H1 (cell line): ENCODE data around the gene ZNF683. TPM values are rescaled to one million over a fixed set of nuclear protein-coding genes. Genes with fewer than 3 reads are reported as not detected.

ENCODE experiments used
- ASH2L ChIP-seq: fragments of 200-600, 300-600 bp; sonication (generic); IDR thresholded peaks from one replicate; pipeline ENCODE4 v1.7.1; 2017; ENCODE audit warnings: low read length
- BACH1 ChIP-seq: IDR thresholded peaks from 2 replicates; pipeline ENCODE4 v1.6.1; 2012; ENCODE audit warnings: low read length, improper control_type of control experiment
- CEBPB ChIP-seq: IDR thresholded peaks from 2 replicates; pipeline ENCODE4 v1.6.1; 2012; ENCODE audit warnings: low read depth, low read length
- GTF2F1 ChIP-seq: IDR thresholded peaks from 2 replicates; pipeline ENCODE4 v1.6.1; 2012; ENCODE audit warnings: low read depth, low read length, improper control_type of control experiment, borderline replicate concordance
- KDM1A ChIP-seq: fragments of 200-600, 300-600 bp; sonication (generic); IDR thresholded peaks from 2 replicates; pipeline ENCODE4 v1.7.1; 2016; ENCODE audit warnings: mild to moderate bottlenecking, low read length, borderline replicate concordance
- NRF1 ChIP-seq: IDR thresholded peaks from 2 replicates; pipeline ENCODE4 v1.6.1; 2011; ENCODE audit warnings: mild to moderate bottlenecking, low read depth, low read length, improper control_type of control experiment
- RXRA ChIP-seq: IDR thresholded peaks from 2 replicates; pipeline ENCODE4 v1.6.1; 2011; ENCODE audit warnings: low read depth, mild to moderate bottlenecking, low read length, moderate library complexity; ENCODE audit not compliant: insufficient read depth
- SIX5 ChIP-seq: IDR thresholded peaks from 2 replicates; pipeline ENCODE4 v1.6.1; 2011; ENCODE audit warnings: mild to moderate bottlenecking, low read depth, low read length
- TCF12 ChIP-seq: IDR thresholded peaks from 2 replicates; pipeline ENCODE4 v1.6.1; 2011; ENCODE audit warnings: low read depth, mild to moderate bottlenecking, low read length
- YY1 ChIP-seq: IDR thresholded peaks from 2 replicates; pipeline ENCODE4 v1.6.1; 2011; ENCODE audit warnings: low read depth, mild to moderate bottlenecking, low read length
- polyA plus RNA-seq, 7 experiments: library from polyadenylated mRNA; depleted of rRNA in 3 of 7; stranded (reverse) in 5 of 7; unstranded in 2 of 7; fragments of >200 nt in 5 of 7; fragments of 200-250 nt in 2 of 7; gene quantifications; 1 replicate in 5 of 7; 2 replicates in 1 of 7; 4 replicates in 1 of 7; pipeline versions ENCODE4 v1.2.1 to v1.2.3, GENCODE V29; 2011 to 2013; ENCODE audit warnings: missing spikeins in 2 of 7, mixed read lengths in 2 of 7
- total RNA-seq: library from RNA; stranded (reverse); fragmentation: NEBNext Ultra II Directional; extraction: Animal tissue kit (Norgen Biotek cat#: 25700); gene quantifications from 2 replicates; pipeline ENCODE4 v1.2.1, GENCODE V29; 2021
- TF ChIP-seq, protein P1 (sequence below): fragments of 300-600 bp; sonication (generic); IDR thresholded peaks from 2 replicates; pipeline ENCODE4 v1.7.1; 2012; ENCODE audit warnings: low read length, moderate library complexity, mild to moderate bottlenecking, inconsistent platforms; ENCODE audit not compliant: insufficient replicate concordance

The ZNF683 gene
- total and polyA plus RNA-seq, 2 of the 8 experiments (the other 6 are each of a cell fraction or from before 2014, with no cell fraction given): not detected

DNA sequence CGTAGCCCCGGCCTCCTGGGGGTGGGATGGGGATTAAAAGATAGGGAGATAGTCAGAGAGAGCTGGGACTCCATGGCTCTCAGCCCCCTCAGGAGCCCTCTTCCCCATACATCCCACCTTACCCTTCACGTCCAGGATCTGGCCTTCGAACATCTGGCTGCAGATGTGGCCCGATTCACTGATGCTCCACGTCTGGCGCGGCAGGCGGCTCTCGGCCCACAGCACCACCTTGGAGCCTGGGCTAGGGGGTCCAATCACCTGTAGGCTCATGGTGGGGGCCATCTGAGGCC, 50.6 kb downstream of the ZNF683 start (continued):
- TF ChIP-seq, protein P1, sequence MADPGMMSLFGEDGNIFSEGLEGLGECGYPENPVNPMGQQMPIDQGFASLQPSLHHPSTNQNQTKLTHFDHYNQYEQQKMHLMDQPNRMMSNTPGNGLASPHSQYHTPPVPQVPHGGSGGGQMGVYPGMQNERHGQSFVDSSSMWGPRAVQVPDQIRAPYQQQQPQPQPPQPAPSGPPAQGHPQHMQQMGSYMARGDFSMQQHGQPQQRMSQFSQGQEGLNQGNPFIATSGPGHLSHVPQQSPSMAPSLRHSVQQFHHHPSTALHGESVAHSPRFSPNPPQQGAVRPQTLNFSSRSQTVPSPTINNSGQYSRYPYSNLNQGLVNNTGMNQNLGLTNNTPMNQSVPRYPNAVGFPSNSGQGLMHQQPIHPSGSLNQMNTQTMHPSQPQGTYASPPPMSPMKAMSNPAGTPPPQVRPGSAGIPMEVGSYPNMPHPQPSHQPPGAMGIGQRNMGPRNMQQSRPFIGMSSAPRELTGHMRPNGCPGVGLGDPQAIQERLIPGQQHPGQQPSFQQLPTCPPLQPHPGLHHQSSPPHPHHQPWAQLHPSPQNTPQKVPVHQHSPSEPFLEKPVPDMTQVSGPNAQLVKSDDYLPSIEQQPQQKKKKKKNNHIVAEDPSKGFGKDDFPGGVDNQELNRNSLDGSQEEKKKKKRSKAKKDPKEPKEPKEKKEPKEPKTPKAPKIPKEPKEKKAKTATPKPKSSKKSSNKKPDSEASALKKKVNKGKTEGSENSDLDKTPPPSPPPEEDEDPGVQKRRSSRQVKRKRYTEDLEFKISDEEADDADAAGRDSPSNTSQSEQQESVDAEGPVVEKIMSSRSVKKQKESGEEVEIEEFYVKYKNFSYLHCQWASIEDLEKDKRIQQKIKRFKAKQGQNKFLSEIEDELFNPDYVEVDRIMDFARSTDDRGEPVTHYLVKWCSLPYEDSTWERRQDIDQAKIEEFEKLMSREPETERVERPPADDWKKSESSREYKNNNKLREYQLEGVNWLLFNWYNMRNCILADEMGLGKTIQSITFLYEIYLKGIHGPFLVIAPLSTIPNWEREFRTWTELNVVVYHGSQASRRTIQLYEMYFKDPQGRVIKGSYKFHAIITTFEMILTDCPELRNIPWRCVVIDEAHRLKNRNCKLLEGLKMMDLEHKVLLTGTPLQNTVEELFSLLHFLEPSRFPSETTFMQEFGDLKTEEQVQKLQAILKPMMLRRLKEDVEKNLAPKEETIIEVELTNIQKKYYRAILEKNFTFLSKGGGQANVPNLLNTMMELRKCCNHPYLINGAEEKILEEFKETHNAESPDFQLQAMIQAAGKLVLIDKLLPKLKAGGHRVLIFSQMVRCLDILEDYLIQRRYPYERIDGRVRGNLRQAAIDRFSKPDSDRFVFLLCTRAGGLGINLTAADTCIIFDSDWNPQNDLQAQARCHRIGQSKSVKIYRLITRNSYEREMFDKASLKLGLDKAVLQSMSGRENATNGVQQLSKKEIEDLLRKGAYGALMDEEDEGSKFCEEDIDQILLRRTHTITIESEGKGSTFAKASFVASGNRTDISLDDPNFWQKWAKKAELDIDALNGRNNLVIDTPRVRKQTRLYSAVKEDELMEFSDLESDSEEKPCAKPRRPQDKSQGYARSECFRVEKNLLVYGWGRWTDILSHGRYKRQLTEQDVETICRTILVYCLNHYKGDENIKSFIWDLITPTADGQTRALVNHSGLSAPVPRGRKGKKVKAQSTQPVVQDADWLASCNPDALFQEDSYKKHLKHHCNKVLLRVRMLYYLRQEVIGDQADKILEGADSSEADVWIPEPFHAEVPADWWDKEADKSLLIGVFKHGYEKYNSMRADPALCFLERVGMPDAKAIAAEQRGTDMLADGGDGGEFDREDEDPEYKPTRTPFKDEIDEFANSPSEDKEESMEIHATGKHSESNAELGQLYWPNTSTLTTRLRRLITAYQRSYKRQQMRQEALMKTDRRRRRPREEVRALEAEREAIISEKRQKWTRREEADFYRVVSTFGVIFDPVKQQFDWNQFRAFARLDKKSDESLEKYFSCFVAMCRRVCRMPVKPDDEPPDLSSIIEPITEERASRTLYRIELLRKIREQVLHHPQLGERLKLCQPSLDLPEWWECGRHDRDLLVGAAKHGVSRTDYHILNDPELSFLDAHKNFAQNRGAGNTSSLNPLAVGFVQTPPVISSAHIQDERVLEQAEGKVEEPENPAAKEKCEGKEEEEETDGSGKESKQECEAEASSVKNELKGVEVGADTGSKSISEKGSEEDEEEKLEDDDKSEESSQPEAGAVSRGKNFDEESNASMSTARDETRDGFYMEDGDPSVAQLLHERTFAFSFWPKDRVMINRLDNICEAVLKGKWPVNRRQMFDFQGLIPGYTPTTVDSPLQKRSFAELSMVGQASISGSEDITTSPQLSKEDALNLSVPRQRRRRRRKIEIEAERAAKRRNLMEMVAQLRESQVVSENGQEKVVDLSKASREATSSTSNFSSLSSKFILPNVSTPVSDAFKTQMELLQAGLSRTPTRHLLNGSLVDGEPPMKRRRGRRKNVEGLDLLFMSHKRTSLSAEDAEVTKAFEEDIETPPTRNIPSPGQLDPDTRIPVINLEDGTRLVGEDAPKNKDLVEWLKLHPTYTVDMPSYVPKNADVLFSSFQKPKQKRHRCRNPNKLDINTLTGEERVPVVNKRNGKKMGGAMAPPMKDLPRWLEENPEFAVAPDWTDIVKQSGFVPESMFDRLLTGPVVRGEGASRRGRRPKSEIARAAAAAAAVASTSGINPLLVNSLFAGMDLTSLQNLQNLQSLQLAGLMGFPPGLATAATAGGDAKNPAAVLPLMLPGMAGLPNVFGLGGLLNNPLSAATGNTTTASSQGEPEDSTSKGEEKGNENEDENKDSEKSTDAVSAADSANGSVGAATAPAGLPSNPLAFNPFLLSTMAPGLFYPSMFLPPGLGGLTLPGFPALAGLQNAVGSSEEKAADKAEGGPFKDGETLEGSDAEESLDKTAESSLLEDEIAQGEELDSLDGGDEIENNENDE: no peak
- no peak for TF ChIP-seq KDM1A
- no peak for TF ChIP-seq ASH2L
- TF ChIP-seq RXRA: no peak
- TF ChIP-seq BACH1: no peak
- no peak for TF ChIP-seq YY1
- no peak for TF ChIP-seq GTF2F1
- no peak for TF ChIP-seq CEBPB
- TF ChIP-seq TCF12: no peak
- no peak for TF ChIP-seq SIX5
- no peak for TF ChIP-seq NRF1
